Activated CD8-positive, alpha-beta memory T cell treated with anti-CD3 and anti-CD28 coated beads for 36 hours (primary cell): ENCODE data around the gene RNF214. TPM values are rescaled to one million over a fixed set of nuclear protein-coding genes. Genes with fewer than 3 reads are reported as not detected.
"Not testable (repeated sequence)": the region's sequence is repeated elsewhere in the genome, so short reads cannot be mapped to it uniquely, and the experiment has no call there.

ENCODE experiments used
- CTCF ChIA-PET: fragments of 350-600 bp; sonication (Branson Sonifier 250); formaldehyde crosslinking; loops from one replicate; lab custom pipeline; 2021; ENCODE audit warnings: antibody characterized with exemption; lab: Charles Lee
- POLR2A ChIA-PET: fragments of 350-600 bp; sonication (Branson Sonifier 250); formaldehyde crosslinking; loops from one replicate; lab custom pipeline; 2021; ENCODE audit warnings: antibody characterized with exemption; lab: Charles Lee
- total RNA-seq, 2 experiments: library from RNA; stranded (reverse); gene quantifications; one replicate each; pipeline ENCODE4 v1.2.3, GENCODE V29; 2021

Gene RNF214
- total RNA-seq, 2 experiments from 2014 or later = 19.7 to 22.9 TPM

DNA sequence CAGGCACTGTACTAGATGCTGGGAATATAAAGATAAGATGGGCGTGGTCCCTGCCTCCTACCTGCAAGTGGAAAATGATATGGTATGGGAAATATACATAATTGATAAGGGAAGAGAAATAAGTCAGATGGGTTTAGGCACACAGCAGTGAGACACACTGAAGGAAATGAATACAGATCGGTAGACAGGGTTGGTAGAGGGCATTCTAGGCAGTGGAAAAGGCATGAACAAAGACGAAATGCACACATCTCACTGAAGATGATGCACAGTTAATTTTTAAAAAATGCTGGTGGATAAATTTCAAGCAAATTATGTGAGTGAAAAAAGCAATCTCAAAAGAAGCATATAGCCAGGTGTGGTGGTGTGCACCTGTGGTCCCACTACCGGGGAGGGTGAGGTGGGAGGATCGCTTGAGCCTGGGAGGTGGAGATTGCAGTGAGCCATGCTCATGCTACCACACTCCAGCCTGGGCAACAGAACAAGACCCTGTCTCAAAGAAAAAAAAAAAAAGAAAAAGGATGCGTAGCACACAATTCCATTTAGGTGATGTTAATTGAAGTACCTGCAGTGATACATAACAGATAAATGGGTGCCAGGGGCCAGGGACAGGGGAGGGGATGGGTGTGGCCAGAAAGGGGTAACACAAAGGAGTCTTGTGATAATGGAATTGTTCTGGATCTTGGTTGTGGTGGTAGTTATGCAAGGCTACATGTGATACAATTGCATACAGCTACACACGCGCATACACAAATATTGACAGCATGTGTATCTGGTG is 22.9 kb upstream of the RNF214 start:
- CTCF ChIA-PET, POLR2A ChIA-PET: not testable (repeated sequence)

DNA sequence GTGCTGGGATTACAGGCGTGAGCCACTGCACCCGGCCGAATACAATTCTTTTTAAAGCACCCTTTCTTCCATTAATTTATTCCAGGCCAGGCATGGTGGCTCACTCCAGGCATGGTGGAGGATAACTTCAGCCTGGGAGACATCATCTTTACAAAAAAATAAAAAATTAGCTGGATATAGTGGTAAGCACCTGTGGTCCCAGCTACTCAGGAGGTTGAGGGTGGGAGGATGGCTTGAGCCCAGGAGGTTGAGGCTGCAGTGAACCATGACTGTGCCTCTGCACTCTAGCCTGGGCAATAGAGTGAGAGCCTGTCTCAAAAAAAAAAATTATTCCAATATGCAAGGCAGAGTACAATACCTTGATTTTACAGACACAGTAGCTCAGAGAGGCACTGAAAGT is 21.9 kb upstream of the RNF214 start:
- POLR2A ChIA-PET = no interaction called here
- CTCF ChIA-PET = interaction anchor here (1.1 kb wide), 1 partner anchor 16 kb away, joined by 4 read pairs; no protein-coding TSS in a partner anchor

DNA sequence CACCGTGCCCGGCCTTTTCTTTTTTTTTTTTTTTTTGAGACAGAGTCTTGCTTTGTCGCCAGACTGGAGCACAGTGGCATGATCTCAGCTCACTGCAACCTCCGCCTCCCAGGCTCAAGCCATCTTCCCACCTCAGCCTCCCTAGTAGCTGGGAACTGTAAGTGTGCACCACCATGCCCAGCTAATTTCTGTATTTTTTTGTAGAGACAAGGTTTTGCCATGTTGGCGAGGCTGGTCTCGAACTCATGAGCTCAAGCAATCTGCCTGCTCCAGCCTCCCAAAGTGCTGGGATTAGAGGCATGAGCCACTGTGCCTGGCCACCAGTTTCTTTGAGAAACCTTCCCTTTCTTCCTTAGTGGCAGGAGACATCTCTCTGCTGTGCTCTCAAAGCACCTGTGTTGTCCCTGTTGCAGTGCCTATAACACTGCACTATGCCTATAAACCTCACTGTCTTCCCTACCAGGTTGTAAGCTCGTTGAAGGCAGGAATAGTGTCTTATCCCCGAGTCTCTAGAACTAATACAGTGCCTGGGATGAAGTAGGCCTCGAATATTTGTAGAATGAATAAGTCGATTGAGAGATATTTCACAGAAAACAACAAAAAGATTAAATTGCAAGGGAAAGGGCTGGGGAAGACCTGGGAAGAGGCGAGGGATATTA is 19.6 kb upstream of the RNF214 start:
- CTCF ChIA-PET = interaction anchor here (0.7 kb wide), 1 partner anchor 438 kb away, joined by 4 read pairs; no protein-coding TSS in a partner anchor
- POLR2A ChIA-PET = no interaction called here

DNA sequence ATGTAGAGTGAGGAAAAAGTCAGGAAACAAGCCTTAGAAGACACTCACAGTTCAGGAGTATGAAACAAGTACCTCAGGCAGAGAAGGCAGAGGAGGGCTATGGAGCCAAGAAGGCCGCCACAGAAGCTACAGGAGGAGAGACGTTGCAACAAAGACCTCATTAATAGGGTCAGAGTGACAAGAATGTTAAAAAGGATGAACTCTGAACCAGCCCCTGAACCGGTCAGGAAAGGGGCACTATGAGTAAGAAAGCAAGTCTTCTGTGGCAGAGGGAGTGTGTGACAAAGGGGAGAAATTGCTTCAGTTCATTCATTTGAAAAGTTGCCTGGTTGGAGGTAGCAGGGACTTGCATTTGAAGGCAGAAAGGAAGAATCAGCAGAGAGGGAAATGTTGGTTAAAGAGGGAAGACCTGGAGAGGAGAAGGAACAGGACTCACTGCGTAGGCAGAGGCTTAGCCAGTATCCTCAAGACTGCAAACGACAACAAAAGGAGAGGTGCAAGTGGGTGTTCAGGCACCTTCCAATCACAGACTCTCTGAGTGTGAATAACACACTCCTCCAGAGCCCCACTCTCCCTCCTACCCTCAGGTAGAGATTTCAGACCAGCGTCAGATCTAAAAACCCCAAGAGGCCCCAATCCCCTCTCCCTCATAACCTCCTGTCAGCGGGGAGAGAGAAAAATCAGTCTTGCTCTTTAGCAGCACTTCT is 17.9 kb upstream of the RNF214 start:
- POLR2A ChIA-PET = interaction anchor here (0.6 kb wide), 1 partner anchor 1334 kb away, joined by 3 read pairs; no protein-coding TSS in a partner anchor
- CTCF ChIA-PET = no interaction called here

DNA sequence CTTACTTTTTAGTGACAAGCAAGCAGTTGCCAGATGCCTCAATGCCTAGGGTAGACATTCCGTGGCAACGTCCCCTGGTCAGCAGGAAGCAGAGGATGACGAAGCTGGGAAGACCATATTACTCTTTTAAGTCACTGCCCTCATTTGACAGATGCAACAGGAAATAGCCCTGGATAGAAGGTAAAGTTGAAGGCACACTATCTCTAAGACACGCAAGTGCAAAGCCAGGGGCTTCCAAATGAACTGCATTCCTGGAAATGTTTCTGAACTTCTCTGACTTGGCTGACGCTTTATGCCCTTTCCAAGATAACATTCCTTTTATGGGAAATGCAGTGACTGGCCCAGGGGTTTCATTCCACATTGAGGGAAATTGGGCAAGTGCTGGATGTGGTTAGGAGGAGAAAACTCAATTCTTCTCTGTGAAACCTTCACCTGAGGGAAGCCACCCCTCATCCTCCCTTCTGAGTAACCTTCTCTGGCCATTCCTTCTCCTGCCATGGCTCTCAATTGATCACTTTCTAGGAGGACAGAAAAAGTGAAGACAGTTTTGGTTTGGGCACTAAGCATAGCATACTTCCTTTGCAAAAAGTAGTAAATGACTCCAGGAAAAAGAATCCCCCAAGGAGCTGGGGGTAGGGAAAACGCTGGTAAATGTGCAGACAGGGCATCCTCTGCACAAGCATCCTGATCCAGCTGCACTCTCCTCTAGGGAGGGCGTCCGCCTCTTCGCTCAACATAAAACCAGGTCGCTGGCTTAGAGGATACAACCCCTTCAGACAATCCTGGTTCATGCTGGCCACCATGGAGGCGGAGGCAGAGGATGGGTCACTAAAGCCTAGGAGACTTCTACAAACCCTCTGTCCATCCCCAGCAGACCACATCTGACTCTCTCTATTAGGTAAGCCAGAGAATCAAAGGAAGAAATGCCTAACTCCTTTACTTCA is 15.1 kb upstream of the RNF214 start:
- POLR2A ChIA-PET = no interaction called here

DNA sequence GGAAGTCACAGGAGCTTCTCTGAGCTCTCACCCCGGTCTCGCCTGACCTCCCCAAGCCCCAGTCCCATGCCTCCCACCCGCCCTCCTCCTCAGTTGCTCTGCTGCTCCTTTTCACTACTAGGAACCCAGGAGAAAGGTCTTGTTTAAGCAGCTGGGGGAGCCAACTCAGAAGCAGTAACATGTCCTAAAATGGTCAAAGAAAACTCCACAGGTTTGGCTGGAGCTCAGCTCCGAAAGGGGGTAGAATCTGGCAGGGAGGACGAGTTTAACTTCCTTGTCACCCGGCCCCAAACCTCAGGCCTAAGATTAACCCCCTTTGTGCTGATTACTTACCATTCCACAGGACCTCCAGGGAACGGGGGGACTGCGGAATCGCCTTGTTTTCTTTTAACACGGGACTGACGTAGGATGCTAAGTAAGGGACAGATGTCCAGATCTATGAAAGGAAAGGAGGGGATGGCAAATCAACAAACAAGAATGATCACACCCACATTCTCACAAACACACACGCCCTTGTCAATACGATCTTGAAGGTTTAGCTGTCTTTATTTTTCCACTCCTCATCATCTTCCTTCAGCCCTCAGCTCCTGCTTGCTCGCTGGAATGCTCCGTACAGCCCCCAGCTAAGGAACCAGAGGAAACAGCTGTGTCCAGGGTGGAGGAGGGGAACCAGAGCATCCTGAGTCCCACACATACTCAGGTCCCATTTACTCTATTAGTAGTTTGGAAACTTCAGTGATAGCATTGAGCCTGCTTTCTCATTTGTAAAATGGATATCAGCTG is 14.1 kb upstream of the RNF214 start:
- ChIA-PET CTCF (interaction anchor here (0.6 to 1.5 kb wide), 3 partner anchors 9 to 310 kb away, joined by 3 to 4 read pairs (median 3); no protein-coding TSS in a partner anchor), POLR2A (no interaction called here)

More for the DNA sequence above, 15.1 kb upstream of the RNF214 start:
- CTCF ChIA-PET = interaction anchor here (1.1 to 1.5 kb wide), 2 partner anchors 9 to 12 kb away, joined by 3 to 4 read pairs; no protein-coding TSS in a partner anchor

DNA sequence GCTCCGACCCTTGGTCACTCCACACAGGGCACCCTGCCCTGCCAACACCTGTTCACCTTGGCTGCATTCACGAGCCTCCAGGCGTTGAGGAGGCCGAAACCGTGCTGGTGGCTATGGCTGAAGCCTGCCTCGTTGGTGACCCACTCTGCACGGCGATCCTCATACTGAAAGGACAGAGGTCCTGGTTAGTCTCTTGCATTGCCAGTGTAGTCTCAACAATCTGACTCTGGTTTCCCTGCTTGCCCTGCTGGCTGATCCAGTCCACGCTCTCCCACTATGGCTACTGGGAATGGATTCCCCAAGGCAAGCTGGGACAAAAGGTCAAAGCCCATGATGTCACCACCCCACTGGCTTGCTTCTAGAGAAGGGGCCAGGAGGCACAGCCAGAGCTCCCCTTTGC is 13.5 kb upstream of the RNF214 start:
- ChIA-PET POLR2A (no interaction called here), CTCF (interaction anchor here (1.1 kb wide), 1 partner anchor 8 kb away, joined by 4 read pairs; no protein-coding TSS in a partner anchor)

DNA sequence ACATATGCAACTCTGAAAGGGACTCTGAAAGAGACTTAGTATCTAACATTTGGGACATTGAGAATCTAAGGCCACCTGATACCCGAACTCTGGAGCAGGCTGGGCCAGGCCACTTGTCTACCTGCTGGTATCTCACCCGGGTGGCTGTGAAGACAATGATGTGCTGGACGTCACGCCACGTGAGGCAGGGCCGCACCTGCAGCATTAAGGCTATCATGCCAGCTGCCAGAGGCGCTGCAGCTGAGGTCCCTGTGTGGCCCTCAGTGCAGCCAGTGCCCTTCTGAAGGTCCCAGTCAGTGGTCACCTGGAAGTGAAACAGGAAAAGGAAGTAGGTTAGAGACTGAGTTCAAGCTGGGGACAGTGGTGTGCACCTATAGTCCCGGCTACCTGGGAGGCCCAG is 13.0 kb upstream of the RNF214 start:
- POLR2A ChIA-PET = no interaction called here
- CTCF ChIA-PET = interaction anchor here (0.5 to 0.8 kb wide), 2 partner anchors 487 to 892 kb away, joined by 3 read pairs; no protein-coding TSS in a partner anchor

DNA sequence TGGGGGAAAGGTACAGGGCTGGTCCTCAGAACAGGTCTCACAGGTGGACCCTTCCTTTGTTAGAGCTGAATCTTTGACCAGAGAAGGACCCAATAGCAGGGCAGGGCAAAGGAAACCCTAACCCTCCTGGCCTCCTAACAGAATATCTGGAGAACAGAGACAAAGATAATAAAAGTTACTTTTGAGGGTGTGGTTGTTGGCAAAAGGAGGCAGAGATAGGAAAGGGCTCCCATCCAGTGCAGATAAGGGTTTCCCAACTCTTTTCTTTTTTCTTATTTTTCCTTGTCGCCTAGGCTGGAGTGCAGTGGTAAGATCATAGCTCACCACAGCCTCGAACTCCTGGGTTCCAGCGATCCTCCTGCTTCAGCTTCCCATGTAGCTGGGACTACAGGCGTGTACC is 12.5 kb upstream of the RNF214 start:
- CTCF ChIA-PET = interaction anchor here (0.5 to 0.8 kb wide), 2 partner anchors 487 to 891 kb away, joined by 3 read pairs; no protein-coding TSS in a partner anchor

DNA sequence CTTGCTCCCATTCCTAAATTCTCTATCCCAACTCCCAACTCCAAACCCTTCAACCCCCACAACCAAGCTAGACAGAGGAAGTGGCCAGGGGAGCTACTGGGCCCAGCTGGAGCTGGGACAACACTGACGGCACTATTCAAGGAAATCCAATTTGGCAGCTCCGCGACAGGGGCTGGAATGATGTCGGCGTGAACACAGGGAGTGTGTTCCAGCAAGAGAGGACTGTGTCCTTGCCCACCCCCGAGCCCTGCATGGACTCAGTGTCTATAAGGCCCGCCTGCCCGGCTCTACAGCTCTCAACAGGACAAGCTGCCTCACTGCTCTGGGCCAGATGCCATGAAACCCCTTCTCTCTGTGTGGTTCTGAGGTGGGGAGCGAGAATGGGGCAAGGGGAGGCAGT is 11.9 kb upstream of the RNF214 start:
- CTCF ChIA-PET = no interaction called here
- POLR2A ChIA-PET = interaction anchor here (0.6 kb wide), 1 partner anchor 27 kb away, joined by 3 read pairs; no protein-coding TSS in a partner anchor

More for the DNA sequence above, 12.5 kb upstream of the RNF214 start:
- POLR2A ChIA-PET = interaction anchor here (0.6 kb wide), 1 partner anchor 27 kb away, joined by 3 read pairs; no protein-coding TSS in a partner anchor

DNA sequence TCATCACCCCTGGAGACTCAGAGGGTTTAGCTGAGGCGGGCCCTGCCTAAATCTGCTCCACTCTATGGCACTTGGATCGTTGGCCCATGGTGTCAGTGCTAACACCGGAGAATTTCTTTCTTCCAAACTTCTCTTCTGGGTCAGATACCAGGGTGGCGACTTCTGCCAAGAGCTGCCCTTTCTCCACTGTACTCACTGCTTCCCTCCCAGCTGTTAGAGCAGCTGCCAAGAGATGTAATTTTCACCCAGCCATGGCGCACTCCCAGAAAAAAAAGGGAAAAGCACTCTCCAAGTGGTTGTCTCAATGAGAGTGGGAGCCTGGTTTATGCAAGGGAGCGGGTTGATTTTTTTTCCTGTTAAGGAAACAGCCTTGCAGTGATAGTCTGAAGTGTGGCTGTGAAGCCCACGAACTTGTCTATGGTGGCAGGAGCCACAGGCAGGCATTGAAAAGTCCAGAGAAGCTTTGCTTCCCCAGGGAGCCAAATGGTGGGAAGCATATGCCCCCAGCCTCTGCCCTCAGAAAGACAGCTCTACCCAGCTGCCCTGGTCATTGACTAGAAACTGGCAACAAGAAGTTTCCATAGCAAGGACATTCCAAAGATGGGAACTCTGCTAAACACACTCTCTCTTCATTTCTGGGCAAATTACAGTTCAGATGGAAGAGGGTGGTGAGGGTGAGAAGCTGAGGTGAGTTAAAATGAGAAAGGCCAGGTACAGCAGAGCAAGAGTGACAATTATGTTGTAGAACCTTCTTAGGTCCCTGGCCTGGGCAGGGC is 11.3 kb upstream of the RNF214 start:
- ChIA-PET POLR2A (no interaction called here), CTCF (interaction anchor here (1.3 kb wide), 1 partner anchor 40 kb away, joined by 5 read pairs; no protein-coding TSS in a partner anchor)

DNA sequence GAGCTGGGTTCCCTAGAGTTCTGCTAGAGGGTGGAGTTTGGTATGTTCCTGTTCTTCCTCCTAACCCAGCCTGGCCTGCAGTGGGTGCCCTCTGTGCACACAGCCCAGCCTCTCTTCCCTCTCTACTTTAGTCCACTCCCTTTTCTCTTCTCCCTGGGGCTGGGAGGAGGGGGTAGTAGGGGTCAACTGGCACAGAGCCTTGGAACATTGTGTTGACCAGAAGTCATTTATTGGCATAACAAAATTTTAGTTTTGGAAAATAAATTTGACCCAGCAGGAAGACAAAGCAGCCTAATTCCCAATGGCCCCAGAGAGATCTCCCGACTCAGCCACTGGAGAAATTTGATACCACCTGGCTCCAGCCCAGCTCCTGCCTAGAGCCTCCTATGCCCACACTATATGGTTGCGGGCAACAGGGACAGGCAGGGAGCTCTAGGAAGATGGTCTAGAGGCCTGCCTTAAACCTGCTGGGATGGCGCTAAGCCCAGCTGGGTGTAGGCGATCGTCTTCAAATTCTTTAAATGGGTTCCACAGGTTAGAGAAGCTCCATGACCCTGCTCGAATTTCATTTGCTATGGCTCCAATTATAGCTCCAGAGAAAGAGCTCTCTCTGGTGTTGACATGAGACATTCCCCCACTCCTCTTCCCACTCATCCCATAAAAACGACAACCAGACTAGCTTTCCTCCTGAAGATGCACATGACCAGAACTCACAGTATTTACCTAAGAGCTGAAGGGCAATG is 10.5 kb upstream of the RNF214 start:
- ChIA-PET CTCF (interaction anchor here (1.3 kb wide), 1 partner anchor 41 kb away, joined by 5 read pairs; no protein-coding TSS in a partner anchor), POLR2A (no interaction called here)

DNA sequence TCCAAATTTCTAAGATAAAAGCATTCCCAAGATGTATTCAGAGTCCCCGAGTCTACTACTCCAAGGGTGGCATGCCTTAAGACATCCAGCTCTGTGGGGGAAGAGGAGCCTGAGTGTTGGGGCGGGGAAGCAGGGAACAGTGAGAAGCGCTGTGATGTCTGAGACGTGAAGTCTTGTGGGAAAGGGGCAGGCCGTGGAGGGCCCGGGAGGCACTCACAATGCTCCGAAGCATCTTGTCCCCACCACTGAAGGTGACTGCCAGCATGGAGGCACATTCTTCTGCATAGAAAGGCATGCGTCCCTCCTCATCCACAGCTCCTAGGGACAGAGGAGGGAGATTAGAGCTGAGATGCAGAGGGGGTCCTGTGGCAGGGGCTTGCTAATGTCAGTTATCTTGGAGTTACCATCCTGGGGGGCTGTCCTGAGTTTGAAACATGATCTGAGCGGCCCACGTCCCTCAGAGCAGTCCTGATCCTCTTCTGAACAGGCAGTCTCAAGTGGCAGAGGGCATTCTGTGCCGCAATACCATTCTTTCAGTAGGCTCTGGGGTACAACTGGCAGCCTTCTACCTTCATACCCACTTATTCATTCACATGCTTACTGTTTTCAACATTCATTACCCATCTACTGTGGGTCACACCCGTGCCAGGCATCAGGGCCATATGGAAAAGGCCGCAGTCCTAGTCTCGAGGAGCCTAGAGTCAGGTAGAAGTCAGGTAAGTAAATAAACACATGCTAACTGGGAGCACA is 9.3 kb upstream of the RNF214 start:
- POLR2A ChIA-PET = no interaction called here
- CTCF ChIA-PET = no interaction called here

DNA sequence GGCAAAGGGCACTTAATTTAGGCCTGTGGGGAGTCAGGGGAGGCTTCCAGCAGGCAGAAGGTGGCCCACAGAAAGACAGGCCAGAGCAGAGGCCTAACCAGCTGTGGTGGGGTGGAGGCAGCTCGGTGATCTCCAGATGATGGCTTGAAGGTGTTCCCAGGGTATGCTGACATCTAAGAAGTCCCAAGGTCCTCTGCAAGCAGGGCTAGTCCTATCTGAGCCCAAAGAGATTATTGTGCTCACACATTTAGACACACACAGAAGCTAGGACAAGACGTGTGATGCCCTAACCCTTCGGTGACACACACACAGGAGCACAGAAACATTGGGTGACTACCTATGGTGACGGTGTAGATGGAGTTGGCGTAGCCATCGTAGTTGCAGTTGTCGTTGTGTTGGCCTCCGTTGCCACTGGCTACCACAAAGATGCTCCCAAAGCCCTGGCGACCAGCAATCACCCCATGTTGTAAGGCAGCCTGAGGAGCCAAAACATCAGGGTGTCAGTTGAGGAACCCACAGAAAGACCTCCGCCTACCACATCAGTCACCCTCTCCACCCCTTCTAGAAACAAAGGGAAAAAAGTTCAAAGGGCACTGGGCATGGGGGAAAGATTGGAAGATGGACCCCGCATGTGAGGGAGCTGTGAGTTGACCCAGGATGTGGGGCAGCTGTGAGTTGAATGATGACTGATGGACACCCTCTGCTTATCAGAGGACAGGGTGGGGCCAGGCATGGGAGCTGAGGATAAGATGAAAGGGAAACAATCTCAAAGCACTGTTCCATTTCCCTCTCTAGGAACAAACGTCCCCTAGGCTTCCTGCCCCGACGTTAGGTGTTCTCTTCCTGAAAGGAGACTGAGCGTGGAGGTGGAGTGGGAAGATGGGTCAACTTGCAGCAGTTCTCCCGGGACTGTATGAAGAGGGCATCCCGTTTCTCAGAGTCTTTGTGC is 8.5 kb upstream of the RNF214 start:
- ChIA-PET POLR2A (no interaction called here), CTCF (interaction anchor here (0.6 to 1.6 kb wide), 3 partner anchors 43 to 437 kb away, joined by 3 to 5 read pairs (median 3); no protein-coding TSS in a partner anchor)
